22Rv1 (cell line): ENCODE measurements around the gene SLCO3A1.

Experiments
- CTCF ChIP-seq: fragments of 450-650 bp; IDR thresholded peaks from 2 replicates; pipeline ENCODE4 v1.5.1; 2017; ENCODE audit warnings: mild to moderate bottlenecking
- ZFX ChIP-seq: fragments of 450-650 bp; IDR thresholded peaks from 2 replicates; pipeline ENCODE4 v1.6.1; 2017; ENCODE audit warnings: antibody characterized with exemption, borderline replicate concordance

GRCh38 chr15:91939403-91939831, 85.9 kb downstream of the SLCO3A1 start:
- TF ChIP-seq CTCF (no peak), ZFX (no peak)
